Iris pigment epithelial cell (primary cell): ENCODE data around the gene DOCK2.

ENCODE experiments used
- DNase-seq: peaks from one replicate; pipeline ENCODE4 v3.0.0-alpha.2; 2011; ENCODE audit warnings: low read depth

Gene DOCK2

DNA sequence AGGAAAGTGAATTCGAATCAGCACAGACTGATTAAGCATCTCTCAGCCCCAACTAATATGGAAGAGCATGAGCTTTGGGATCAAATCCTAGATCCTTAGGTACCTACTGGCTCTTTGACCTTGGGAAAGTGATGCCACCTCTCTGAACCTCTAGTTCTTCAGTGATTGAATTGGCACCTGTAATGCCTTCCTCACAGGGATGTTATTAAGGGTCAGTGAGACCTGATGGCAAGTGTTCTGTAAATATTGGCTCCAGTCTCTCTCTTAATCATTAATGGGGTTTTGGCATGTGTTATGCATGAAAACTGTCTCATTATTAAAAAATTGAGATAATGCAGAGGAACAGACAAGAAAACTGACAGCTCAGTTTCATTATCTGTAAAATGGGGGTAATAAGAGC lies 227.4 kb downstream of the DOCK2 start:
- DNase-seq, result no peak

DNA sequence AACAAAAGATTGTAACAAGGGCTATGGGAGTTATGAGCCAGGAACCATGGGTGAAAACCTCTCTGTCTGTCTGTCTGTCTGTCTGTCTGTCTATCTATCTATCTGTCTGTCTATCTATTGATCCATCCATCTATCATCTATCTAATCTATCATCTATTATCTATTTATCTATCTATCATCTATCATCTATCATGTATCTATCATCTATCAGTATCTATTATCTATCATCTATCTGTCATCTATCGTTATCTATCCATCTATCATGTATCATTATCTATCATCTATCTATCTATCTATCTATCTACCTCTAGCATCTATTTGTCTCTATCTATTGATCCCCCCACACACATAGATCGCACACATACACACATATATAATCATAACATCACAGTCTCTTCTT lies 230.3 kb downstream of the DOCK2 start:
- DNase-seq, result no peak

DNA sequence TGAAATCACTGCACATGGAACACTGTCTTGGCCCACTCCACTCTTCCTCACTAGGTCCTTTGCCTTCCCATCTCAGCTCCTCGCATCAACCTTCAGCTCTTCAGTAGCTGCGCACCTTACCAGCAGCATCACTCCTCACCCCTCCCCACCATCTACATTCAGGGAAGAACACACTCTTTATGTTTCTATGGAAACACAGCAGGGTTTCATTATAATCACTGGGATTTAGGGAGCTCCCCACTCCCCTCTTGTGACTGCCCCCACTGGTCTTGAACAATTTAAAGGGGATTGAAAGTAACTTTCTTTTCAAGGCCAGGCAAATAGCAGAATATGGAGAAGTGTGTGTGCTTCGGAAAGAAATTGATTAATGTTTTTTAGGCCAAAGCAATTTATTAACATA lies 232.0 kb downstream of the DOCK2 start:
- no peak for DNase-seq

DNA sequence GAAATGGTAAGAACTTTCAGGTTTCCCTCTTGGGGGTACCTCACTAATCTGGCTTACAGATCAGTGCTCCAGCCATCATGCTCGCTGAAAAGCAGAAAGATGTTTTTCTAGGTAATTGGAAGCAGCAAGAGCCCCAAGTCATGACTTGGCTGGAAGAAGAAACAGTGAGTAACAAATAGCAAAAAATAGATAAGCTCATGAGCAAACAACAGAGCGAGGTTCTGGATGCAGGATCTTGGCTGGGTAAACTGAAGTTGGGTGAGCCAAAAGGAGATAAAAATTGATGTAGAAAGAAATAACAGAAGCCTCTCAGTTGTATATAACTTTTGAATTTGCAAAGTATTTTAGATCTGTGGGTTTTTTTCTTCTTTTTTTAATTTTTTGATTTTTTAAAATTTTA lies 233.1 kb downstream of the DOCK2 start:
- DNase-seq, result no peak

DNA sequence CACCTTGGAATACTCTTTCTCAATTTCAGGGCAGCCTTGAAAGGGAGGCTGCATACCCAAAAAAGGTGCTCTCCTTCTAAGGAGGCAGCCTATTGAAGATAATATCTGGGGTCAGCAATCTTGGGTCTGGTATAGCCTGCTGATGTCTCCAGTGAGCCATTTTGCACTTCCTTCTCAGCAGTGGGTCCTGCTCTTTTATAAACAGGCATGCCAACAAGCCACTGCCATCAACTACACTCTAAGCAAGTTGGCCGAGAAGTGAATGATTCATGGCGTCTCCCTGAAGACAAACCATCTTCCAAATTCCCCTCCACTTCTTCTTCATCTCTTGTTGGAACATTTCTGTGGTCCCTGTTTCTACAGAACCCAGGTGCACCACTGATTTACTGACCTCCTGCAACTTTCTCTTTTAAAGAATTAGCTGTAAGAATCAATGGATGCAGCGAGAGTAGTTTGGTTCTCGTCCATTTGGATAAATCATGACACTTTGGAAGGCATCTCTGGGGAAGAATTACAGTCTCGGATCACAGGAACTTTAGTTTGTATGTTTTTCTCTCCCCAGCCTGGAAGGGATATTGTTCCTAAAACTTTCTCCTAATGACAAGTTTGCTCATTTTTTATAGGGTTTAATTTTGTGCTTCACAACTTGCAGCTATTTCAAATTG lies 234.9 kb downstream of the DOCK2 start:
- DNase-seq, result no peak

DNA sequence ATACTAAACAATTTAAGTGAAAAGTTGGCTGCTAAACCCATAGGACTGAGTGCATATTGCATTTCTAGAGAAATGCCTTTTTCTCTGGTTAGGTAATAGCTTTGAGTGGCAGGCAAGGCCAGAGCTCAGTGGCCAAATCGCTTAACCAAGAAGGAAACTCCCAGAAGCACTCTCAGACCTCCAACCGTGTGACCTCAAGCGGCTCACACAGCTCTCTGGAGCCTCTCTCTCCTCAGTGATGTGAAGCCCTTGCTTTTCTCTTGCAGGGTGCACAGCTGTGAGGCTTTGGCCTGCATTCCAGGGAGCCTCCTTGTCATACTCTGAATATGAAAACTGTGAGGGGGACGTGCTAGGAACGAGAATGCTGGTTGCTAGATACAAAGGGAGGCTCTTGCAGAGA lies 236.6 kb downstream of the DOCK2 start:
- DNase-seq, result peak; percentile 90

DNA sequence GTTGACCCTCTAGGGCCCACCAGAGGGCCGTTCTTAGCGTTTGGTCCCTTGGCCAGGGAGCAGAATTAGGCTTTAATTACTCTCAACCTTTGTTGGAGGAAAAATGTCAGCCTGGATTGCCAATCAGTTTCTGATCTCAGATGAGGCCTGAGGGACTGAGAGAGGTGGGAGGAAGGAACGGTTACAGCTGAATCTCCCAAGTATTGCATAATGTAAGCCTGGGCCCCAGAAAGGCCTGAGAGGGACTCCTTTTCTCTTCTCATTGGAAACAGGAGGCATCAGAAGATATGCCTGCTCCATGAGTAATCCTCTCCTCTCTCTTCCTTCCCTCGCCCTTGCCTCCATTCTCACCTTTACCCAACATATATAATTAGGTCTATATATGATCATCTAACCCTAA lies 237.5 kb downstream of the DOCK2 start:
- peak; percentile 23 for DNase-seq

DNA sequence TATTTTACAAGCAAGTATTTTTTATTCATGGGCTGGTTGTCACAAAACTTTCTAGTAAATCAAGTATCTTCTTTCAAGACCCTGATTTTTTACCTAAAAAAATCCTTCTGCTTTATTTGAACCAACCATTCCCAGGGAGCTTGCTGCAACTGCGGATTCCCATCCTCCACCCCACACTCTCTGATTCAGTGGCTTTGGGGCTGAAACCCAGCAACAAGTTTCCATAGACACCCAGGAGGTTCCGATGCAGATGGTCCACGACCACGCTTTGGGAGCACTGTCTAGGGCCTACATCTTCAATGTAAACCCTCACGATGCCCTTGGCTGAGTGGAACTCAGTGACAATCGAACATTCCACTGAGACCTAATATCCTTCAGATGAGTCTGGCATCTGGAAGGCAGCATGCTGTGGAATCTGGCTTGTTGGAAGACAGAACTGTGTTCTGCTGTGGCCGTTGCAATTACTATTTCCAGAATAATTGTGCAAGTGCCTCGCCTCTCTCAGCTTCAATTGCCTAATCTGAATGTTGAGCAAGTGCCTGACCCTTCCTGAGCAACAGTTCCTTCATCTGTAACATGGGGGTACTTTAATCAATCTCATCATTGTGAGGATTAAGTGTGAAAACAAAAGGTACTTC lies 238.1 kb downstream of the DOCK2 start:
- peak; percentile 78 for DNase-seq

DNA sequence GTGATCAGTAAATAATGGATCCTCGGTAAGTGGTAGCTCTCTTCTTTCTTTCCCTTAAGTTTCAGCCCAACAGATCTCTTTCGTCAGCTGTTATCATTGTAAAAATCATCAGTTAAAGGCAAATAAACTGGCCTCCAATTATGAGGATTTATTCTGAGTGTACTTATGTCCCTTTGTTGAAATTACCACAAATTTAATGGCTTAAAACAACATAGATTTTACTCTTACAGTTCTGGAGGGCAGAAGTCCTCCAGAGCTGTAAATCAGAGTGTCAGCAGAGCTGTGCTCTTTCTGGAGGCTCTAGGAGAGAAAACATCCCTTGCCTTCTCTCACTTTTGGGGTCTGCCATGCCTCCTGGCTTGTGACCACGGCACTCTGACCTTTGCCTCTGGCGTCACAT lies 238.7 kb downstream of the DOCK2 start:
- DNase-seq, result no peak

DNA sequence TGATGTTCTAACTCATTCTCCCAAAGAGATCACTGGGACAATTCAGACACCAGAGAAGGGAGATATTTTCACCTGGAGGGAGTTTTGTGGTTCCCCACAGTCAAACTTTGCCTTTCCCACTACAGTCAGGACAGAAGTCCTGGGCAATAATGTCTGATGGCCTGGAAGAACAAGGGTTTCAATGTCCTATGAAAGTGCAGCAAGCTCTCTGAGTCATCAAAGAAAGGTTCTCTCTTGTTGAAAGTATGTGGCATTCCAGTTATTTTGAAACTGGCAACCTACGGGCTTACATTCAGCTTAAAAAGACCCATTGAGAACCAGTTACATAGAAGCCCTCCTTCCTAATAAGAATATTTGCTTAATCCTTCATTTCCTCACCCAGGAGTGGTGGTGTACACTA lies 239.3 kb downstream of the DOCK2 start:
- peak; percentile 72 for DNase-seq

DNA sequence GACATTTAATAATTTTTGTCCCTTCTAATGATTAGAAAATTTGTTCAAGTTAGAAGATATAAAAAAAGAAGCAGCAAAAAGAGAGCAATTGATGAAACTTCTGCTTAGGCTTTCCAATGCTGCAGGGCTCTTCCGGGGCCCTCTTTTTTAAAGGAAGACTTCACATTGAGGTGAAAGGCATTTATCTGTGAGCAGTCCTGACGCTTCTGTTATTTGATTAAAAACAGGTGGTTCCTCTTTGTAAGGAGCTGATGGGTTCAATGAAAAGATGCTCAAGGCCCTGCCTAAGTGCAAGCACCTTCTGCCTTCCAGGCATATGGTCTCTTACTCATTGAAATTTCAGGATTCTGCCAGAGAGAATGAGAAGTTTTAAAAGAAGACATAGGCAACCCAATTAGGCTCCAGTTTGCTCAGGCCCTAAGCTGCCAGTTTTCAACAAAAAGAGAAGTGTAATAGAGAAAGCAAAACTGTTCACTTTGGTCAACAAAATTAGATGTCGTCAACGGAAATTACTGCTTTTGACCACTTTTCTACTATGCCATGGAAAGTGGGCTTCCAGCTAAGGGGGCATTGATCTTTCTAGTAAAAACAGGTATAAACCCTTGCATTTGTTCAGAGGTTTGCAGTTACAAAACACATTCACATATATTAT lies 243.1 kb downstream of the DOCK2 start:
- DNase-seq, result no peak

DNA sequence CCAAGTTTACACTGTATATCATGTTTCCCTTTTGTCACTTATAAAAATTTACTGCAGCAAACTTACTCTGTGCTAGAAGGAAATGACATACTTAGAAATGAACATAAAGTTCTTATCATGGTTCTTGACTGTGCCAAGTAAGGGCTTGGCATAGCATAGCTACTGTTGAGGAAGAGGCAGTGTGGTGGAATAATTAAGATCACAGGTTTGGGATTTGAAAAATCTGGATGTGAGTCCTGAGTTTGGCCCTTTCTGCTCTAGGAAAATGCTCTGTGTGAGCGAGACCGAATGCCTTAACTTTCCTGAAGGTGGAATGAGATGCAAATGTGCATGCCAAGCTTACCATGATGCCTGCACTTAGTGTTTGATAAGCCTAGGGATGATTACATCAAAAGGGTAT lies 243.7 kb downstream of the DOCK2 start:
- no peak for DNase-seq

DNA sequence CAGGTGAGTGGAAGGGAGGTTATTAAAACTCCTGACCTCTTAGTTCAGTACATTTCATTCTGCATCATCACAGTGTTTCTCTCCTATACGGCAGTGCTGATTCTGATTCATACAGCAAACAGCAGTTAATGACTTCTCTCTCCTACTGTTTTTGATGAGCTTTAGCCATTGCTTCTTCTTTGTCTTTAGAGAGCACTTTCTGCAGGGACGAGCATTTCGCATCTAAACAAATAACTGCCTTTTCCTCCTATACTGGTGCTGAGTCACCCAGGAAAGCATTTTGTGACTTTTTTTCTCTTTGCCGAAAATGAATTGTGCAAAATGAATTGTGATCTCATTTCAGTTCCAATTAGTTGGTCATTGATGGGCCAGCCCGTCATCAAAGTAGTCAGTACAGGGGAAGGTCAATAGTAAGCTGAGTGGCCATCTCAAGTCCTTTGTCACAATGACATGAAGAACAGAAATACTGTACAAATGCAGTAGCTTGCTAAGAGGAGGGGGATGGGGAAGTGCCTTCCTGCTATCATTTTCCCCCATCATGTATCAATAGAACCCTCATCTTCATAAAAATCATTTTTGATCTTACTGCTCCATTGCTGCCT lies 244.7 kb downstream of the DOCK2 start:
- DNase-seq, result peak; percentile 8

DNA sequence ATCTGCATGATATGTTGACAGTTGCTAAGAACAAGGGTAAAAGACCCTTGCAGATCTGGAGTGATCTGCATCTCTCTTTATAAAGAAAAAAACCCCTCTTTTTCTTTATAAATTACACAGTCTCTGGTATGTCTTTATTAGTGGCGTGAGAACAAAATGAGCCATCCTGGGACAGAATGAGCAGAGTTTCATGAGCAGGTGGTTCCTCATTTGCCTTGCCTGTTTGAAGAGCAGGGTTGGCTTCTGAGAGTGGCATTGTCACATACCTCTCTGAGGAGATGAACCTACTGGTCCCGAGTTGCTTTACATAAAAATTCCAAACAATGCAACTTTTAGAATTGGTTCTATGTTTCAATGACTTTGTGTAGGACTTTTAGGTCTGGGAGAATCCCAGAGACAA lies 249.0 kb downstream of the DOCK2 start:
- no peak for DNase-seq

DNA sequence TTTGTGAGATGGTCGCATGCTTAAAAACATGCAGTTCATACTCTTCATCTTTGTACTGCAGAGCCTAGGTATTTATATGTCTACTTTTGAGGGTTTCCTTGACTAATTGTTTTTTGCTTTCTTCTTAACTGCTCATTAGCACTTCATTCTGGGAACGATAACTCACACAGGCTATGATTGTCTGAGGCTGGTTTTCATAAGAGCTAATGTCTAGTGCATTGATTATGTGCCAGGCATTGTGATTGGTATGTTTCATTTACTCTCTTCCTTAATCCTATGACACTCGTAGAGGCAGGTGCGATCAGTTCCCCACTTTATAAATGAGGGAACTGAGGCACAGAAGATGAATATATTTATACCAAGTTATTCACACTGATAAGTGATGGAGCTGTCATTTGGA lies 249.6 kb downstream of the DOCK2 start:
- DNase-seq, result no peak

DNA sequence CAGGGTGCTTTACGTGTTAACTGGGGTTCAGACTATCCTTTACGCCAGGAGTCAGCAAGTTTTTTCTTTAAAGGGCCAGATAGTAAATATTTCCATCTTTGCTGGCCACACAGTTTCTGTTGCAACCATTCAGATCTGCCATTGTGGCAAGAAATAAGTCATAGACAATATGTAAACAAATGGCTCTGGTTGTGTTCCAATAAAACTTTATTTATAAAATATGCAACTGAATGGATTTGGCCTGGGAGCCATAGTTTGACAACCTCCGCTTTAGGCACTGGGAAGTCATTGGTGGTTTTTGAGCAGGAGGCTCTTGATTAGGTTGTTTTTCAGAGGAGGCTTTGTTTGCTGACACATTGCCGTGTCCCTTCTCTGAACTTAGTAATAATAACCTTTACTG lies 252.5 kb downstream of the DOCK2 start:
- DNase-seq, result no peak

DNA sequence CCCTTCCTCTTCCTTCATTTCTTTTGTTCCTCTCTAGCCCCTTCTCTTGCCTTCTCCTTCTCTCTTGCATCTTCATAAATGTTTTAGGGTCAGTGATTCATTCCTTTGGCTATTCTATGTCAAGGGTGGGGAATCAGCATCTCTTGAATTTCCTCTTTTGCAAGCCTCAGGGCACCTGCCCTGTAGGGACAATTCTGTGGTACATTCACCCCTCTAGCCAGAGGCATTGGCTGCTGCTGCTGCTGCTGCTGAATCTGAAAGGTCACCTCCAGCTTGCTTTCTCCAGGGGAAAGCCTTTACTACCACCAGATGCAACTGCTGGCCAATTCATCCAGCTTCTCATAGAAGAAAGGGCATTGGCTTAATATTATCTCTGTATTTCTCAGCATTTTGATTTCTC lies 255.9 kb downstream of the DOCK2 start:
- no peak for DNase-seq

DNA sequence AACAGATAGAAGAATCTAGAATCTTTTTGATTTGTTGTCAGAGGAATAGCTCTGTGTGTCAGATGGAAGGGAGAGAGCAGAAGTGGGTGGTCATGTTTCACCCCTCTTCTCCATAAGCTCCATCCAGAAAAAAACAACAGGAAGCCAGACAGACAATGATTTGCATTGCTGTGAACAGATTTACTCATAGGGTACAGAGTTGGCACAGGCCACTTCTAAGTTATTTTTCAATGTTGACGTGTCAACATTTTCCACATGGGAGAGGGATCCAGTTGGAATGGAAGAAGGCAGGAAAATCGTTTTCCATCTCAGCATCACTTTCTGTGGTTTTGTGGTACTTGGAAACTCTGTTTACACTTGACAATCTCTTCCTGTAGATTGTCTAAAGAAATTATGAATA lies 256.5 kb downstream of the DOCK2 start:
- no peak for DNase-seq

DNA sequence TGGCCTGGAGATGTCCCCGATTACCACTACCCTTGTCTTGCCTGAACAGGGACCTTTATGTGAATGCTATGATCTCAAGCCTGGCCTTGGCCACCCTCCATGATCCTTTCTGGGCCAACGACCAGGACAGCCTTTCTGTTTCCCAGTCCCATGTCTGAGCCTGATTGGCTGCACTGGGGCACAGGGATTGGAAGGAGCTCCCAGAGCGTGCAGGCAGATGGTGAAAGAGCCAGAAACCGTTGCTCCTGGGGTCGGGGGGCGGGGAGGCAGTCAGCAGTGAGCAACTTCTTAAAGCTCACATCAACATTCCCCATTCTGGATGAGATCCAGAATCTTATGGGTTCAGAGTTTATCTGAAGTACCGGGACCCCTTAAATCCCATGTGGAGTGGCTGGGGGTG lies 258.9 kb downstream of the DOCK2 start:
- no peak for DNase-seq

DNA sequence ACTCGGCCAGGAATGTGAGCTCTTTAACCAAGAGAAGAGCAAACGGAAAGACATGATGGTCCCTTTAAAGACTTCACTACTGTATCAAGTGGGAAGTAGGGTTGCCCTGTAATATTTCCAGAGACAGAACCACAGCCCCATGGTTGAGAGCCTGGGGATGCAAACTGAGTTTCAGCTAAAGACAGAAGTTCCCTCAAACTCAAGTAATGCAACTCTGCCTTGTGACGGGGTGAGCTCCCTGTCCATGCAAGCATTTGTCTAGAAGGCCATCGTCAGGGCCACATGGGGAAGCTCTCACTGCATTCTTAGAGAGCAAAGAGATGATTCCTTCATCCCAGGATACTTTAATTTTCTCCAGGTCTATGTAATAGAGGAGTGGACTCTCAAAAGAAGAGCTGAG lies 260.4 kb downstream of the DOCK2 start:
- no peak for DNase-seq

DNA sequence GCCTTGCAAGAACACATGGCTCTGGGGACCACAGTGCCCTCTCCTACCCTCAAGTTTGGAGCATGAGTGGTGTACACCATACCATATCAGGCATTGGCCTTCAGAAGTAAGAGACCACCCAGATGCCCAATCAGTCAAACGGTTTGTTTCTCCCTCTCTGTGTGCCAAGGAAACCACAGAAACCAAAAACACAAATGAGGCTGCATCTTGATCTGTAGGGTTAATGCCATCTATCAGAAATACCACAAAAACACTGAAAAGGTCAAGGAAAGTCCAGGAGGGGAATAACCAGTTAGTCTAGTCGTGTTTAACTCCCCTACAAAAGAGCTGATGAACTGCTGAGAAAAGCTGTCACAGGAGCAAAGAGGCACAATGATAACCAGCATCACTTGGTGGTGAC lies 264.8 kb downstream of the DOCK2 start:
- no peak for DNase-seq

DNA sequence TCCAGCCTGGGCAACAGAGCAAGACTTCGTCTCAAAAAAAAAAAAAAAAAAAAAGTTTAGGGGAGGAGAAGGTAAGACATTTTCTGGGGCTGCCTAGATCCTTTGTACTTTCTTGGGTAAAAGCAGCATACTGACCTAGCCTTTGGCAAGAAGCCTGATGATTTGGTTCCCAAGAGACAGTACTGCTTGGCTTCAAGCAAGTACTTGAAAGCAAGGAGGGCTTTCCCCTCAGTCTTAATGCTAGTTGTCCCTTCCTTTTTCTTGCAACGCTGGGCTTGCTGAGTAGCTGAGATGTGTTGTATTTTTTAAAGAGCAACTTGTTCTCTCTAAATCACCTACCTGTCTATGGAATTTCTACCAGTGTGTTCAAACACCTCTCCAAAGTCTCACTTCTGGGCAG lies 267.0 kb downstream of the DOCK2 start:
- DNase-seq, result peak; percentile 12

DNA sequence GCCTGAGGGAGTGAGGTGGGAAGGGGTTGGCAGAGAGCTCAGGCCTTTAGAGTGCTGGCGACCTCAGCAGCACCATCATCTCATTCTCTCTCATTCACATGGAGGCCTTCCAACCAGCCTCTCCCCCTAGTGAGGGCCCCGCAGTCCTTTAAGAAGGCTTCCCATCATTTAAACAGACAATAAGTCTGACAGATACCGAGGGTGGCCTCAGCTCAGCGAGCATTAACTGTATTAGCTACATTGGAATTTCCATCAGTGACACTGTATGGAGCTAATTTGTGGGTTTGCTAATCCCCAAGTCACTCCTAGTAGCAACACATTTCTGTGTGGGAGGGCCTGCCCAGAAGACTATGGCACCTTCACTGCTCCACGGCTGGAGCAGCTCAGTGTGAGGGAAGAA lies 267.4 kb downstream of the DOCK2 start:
- DNase-seq, result no peak
